B cell (primary cell): ENCODE results near the gene RPL10. TPM values are rescaled to one million over a fixed set of nuclear protein-coding genes. Genes with fewer than 3 reads are reported as not detected.
A peak's percentile ranks its signal among the peaks of the same experiment; 100 is the strongest.

Source experiments
- ATAC-seq: fragments of 200-7000 bp; cut with Tn5 transposase; one replicate; pipeline ENCODE4 v1.10.0; 2021; ENCODE audit warnings: low read depth, mild to moderate bottlenecking, moderate number of reproducible peaks, moderate library complexity
- CTCF ChIA-PET: fragments of 350-600 bp; sonication (Branson Sonifier 250); formaldehyde crosslinking; loops from one replicate; lab custom pipeline; 2021; ENCODE audit warnings: antibody characterized with exemption, inconsistent platforms; lab: Charles Lee
- POLR2A ChIA-PET: fragments of 350-600 bp; sonication (Branson Sonifier 250); formaldehyde crosslinking; loops from one replicate; lab custom pipeline; 2021; ENCODE audit warnings: antibody characterized with exemption; lab: Charles Lee
- DNase-seq: peaks from one replicate; pipeline ENCODE4 v3.0.0; 2013
- H2AFZ ChIP-seq: 2 replicates; pipeline ENCODE4 v1.6.1; 2012; ENCODE audit warnings: mild to moderate bottlenecking, low read depth, low read length; ENCODE audit not compliant: insufficient read depth, poor library complexity, severe bottlenecking
- H3K27ac ChIP-seq, 2 donors: 1 replicate in 1 of 2; 2 replicates in 1 of 2; pipeline ENCODE4 v1.5.1; 2012 to 2013; ENCODE audit warnings: low read length in 2 of 2, mild to moderate bottlenecking in 2 of 2, moderate library complexity in 1 of 2
- H3K27me3 ChIP-seq, 4 experiments: fragments of 200-600 bp in 1 of 4; sonication (generic) in 1 of 4; replicated peaks in 1 of 4; 1 replicate in 2 of 4; 2 replicates in 2 of 4; pipeline versions ENCODE4 v1.6.1 to v1.7.0; 2013 to 2016; ENCODE audit warnings: low read length in 3 of 4, mild to moderate bottlenecking in 2 of 4, mixed read lengths in 1 of 4, moderate library complexity in 1 of 4; ENCODE audit not compliant: insufficient read depth in 4 of 4, control insufficient read depth in 3 of 4; ENCODE audit errors: control extremely low read depth in 1 of 4
- H3K36me3 ChIP-seq, 2 experiments: replicated peaks in 1 of 2; 1 replicate in 1 of 2; 2 replicates in 1 of 2; pipeline versions ENCODE4 v1.6.1 to v1.7.1; 2013; ENCODE audit warnings: low read length in 1 of 2; ENCODE audit not compliant: insufficient read depth in 2 of 2, control insufficient read depth in 1 of 2; ENCODE audit errors: control extremely low read depth in 1 of 2, extremely low read depth in 1 of 2
- H3K4me1 ChIP-seq, 2 donors: fragments of 200-600 bp in 1 of 2; sonication (generic) in 1 of 2; 1 replicate in 1 of 2; 2 replicates in 1 of 2; pipeline versions ENCODE4 v1.5.1 to v1.6.1; 2013 to 2017; ENCODE audit warnings: low read length in 2 of 2; ENCODE audit not compliant: control insufficient read depth in 2 of 2, insufficient read depth in 2 of 2
- H3K4me2 ChIP-seq: replicated peaks from 2 replicates; pipeline ENCODE3; 2012; ENCODE audit warnings: mild to moderate bottlenecking, low read depth, low read length; ENCODE audit not compliant: poor library complexity, severe bottlenecking
- H3K4me3 ChIP-seq, 5 experiments: fragments of 200-600 bp in 1 of 5; sonication (generic) in 1 of 5; 1 replicate in 3 of 5; 2 replicates in 2 of 5; pipeline versions ENCODE4 v1.5.1 to v1.7.0; 2011 to 2016; ENCODE audit warnings: low read length in 4 of 5, mild to moderate bottlenecking in 4 of 5, low read depth in 2 of 5, control low read depth in 1 of 5, moderate library complexity in 1 of 5; ENCODE audit not compliant: insufficient read depth in 1 of 5; ENCODE audit errors: control extremely low read depth in 1 of 5, extremely low read depth in 1 of 5
- H3K79me2 ChIP-seq: fragments of 200-600 bp; sonication (generic); one replicate; pipeline ENCODE4 v1.6.0; 2016; ENCODE audit warnings: low read length; ENCODE audit not compliant: control insufficient read depth, insufficient read depth
- H3K9ac ChIP-seq: fragments of 200-600 bp; sonication (generic); 2 replicates; pipeline ENCODE4 v1.6.1; 2017; ENCODE audit warnings: mild to moderate bottlenecking, low read length, moderate library complexity
- H3K9me3 ChIP-seq, 3 donors: one replicate each; pipeline versions ENCODE4 v1.6.1 to v1.7.1; 2013; ENCODE audit warnings: low read length in 2 of 3; ENCODE audit not compliant: control insufficient read depth in 2 of 3, insufficient read depth in 1 of 3; ENCODE audit errors: control extremely low read depth in 1 of 3
- H4K20me1 ChIP-seq: 2 replicates; pipeline ENCODE4 v1.6.0; 2012; ENCODE audit warnings: mild to moderate bottlenecking, low read length; ENCODE audit not compliant: insufficient read depth, control insufficient read depth, poor library complexity, severe bottlenecking
- H3K27ac Mint-ChIP-seq: one replicate; pipeline ENCODE4 v1.8.0; 2021; ENCODE audit warnings: mixed read lengths
- H3K27me3 Mint-ChIP-seq: one replicate; pipeline ENCODE4 v1.8.0; 2021; ENCODE audit warnings: mixed read lengths
- H3K4me1 Mint-ChIP-seq: one replicate; pipeline ENCODE4 v1.8.0; 2021; ENCODE audit warnings: mixed read lengths
- H3K4me3 Mint-ChIP-seq: one replicate; pipeline ENCODE4 v1.8.0; 2021; ENCODE audit warnings: mixed read lengths
- H3K9me3 Mint-ChIP-seq: one replicate; pipeline ENCODE4 v1.8.0; 2022; ENCODE audit warnings: mixed read lengths; ENCODE audit not compliant: insufficient read depth
- CTCF ChIP-seq: fragments of 200-600 bp; IDR thresholded peaks from one replicate; pipeline ENCODE4 v1.8.0; 2022; ENCODE audit warnings: antibody characterized with exemption, mild to moderate bottlenecking
- EZH2 ChIP-seq: IDR thresholded peaks from 2 replicates; pipeline ENCODE4 v1.6.1; 2012; ENCODE audit warnings: borderline replicate concordance, low read depth, mild to moderate bottlenecking, moderate library complexity, low read length; ENCODE audit not compliant: insufficient read depth, poor library complexity, severe bottlenecking
- WGBS: methylation state at CpG from one replicate; pipeline ENCODE4 v1.1.5; 2013; ENCODE audit warnings: missing lambda C conversion rate; ENCODE audit not compliant: insufficient coverage; 5-methylcytosine and 5-hydroxymethylcytosine counted together
- intact Hi-C: fragments of 100-400 bp; cut with micrococcal nuclease; formaldehyde crosslinking; loops from one replicate; pipeline ENCODE4 v1.10.0; 2022
- polyA plus RNA-seq: library from polyadenylated mRNA; depleted of rRNA; stranded (reverse); fragments of >200 nt; gene quantifications from 2 replicates; pipeline ENCODE4 v1.2.3, GENCODE V29; 2012
- total RNA-seq, 2 donors: library from RNA; stranded (reverse); fragments of 120-200 nt in 1 of 2; gene quantifications; 1 replicate in 1 of 2; 2 replicates in 1 of 2; pipeline versions ENCODE4 v1.2.3 to v1.2.4, GENCODE V29; 2013 to 2022

The RPL10 gene
- total and polyA plus RNA-seq, 2 donors (not counting 1 experiment from before 2014, with no cell fraction given), result 4,073 to 16,482 TPM

GRCh38 chrX:154378799-154379568, 19.2 kb upstream of the RPL10 start, which contains the start of gene EMD:
TSS of gene EMD (plus strand) at chrX:154379295. CDS start at chrX:154379485, 190 bp downstream.
- peak within 1 kb of the TSS; percentile 95 for H3K9ac ChIP-seq
- no peaks in the 10 kb centered on the region for H3K9me3 Mint-ChIP-seq
- no peak for TF ChIP-seq CTCF
- peak within 1 kb of the TSS; percentile 90 to 99 for H3K27ac ChIP-seq
- intact Hi-C loops, result loop anchor here (1.0 to 10.0 kb wide), 3 partner anchors 8 to 407 kb away; partner anchors contain the start of genes HCFC1, MECP2 and TMEM187
- under 1% methylated on average over 68 of the region's 103 CpGs for WGBS
- peaks cover 21 to 33% of the 10 kb centered on the region in 2 donors for H3K4me1 ChIP-seq
- no peaks in the 10 kb centered on the region for H3K27me3 Mint-ChIP-seq
- peak within 1 kb of the TSS in 4 of 5 experiments; percentile 67 to 83 (median 72) for H3K4me3 ChIP-seq
- H4K20me1 ChIP-seq, result no peaks in the 10 kb centered on the region
- DNase-seq (peak; percentile 98), ATAC-seq (peak; percentile 79)
- H3K27ac Mint-ChIP-seq, result peak within 1 kb of the TSS; percentile 92
- no peaks in the 10 kb centered on the region for H3K9me3 ChIP-seq
- peak within 1 kb of the TSS; percentile 42 for H2AFZ ChIP-seq
- peak within 1 kb of the TSS; percentile 86 for H3K4me3 Mint-ChIP-seq
- H3K79me2 ChIP-seq, result peaks cover 10% of the 10 kb centered on the region
- ChIA-PET CTCF (no interaction called here), POLR2A (interaction anchor here (0.6 to 1.8 kb wide), 7 partner anchors 8 to 33 kb away, joined by 3 to 8 read pairs (median 4); partner anchors contain the start of genes RPL10 and TAFAZZIN)
- H3K36me3 ChIP-seq, result peaks cover 0 to 7% of the 10 kb centered on the region in 2 experiments
- H3K4me1 Mint-ChIP-seq, result peaks cover 24% of the 10 kb centered on the region
- peak within 1 kb of the TSS; percentile 83 for H3K4me2 ChIP-seq
- no peaks in the 10 kb centered on the region for H3K27me3 ChIP-seq

- peak overlapping the region in 4 of 5 experiments; percentile 67 to 83 (median 72) for H3K4me3 ChIP-seq
- 0% methylated on average over 30 of the region's 38 CpGs for WGBS
- H3K27ac Mint-ChIP-seq, result peak overlapping the region; percentile 91
- no peaks in the 10 kb centered on the region for H3K27me3 ChIP-seq
- ATAC-seq (no peak), DNase-seq (no peak)
- peaks cover 26% of the 10 kb centered on the region for H3K4me1 Mint-ChIP-seq
- peak overlapping the region; percentile 83 for H3K4me2 ChIP-seq
- peaks cover 10% of the 10 kb centered on the region for H3K79me2 ChIP-seq
- ChIA-PET CTCF (no interaction called here), POLR2A (interaction anchor here (0.7 to 1.8 kb wide), 5 partner anchors 8 to 32 kb away, joined by 3 to 8 read pairs (median 5); partner anchors contain the start of gene RPL10)
- H3K9me3 ChIP-seq, result no peaks in the 10 kb centered on the region
- no peaks in the 10 kb centered on the region for H3K27me3 Mint-ChIP-seq
- H3K27ac ChIP-seq, result peak overlapping the region; percentile 90 to 99
- H3K9me3 Mint-ChIP-seq, result no peaks in the 10 kb centered on the region
- peaks cover 0 to 7% of the 10 kb centered on the region in 2 experiments for H3K36me3 ChIP-seq
- intact Hi-C loops, result loop anchor here (1.0 to 10.0 kb wide), 3 partner anchors 8 to 407 kb away; partner anchors contain the start of genes HCFC1, MECP2 and TMEM187
- no peaks in the 10 kb centered on the region for H4K20me1 ChIP-seq
- no peak for TF ChIP-seq CTCF
- no peak for TF ChIP-seq EZH2
- H3K4me3 Mint-ChIP-seq, result peak overlapping the region; percentile 86
- peak overlapping the region; percentile 95 for H3K9ac ChIP-seq
- peaks cover 23 to 33% of the 10 kb centered on the region in 2 donors for H3K4me1 ChIP-seq
- peak overlapping the region; percentile 33 for H2AFZ ChIP-seq
These were observed 18.6 kb upstream of the RPL10 start for GRCh38 chrX:154379569-154379951.
